ENCODE results near the gene KIF26B. TPM values are rescaled to one million over a fixed set of nuclear protein-coding genes. Genes with fewer than 3 reads are reported as not detected.
A peak's percentile ranks its signal among the peaks of the same experiment; 100 is the strongest.

KIF26B gene
- total and polyA plus RNA-seq, 2 experiments from 2014 or later = 0.03 to 0.76 TPM

GRCh38 chr1:245549996-245550719 is 395.4 kb downstream of the KIF26B start (continued):
- no peak for TF ChIP-seq ZNF462 (CRISPR knock-in tag; IDR thresholded peaks at IDR 0.05)
- TF ChIP-seq STAT1 (IDR thresholded peaks at IDR 0.05; ENCODE audit: unreplicated experiment) = no peak

DNA sequence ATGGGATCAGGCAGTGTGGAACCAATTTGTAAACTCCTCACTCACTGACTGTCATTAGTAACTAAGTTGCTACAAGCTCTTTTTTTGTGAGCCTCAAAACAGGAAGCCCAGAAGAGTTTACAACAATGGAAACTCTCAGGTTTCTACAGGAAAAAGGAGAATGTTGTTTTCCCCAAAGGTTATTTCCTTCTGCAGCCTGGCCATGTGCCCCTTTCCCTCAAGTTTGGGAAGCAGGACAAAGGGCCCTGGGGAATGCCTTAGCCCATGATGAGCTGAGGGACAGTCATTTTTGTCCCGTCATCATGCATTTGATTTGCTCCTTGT is 395.9 kb downstream of the KIF26B start:
- Histone ChIP-seq H2AFZ (peak overlapping the region; percentile 99), H3K79me2 (replicated peaks; ENCODE audit: insufficient read depth) (no peaks in the 10 kb centered on the region), H3K4me3 (no peak overlapping the region), H3K9me2 (ENCODE audit: insufficient read depth) (no peaks in the 10 kb centered on the region), H3K4me1 (ENCODE audit: insufficient read depth) (peaks cover 14% of the 10 kb centered on the region), H3K4me2 (no peak overlapping the region; the same call in 1 of the 2 replicates), H3F3A (replicated peaks; ENCODE audit: low read depth) (no peaks in the 10 kb centered on the region), H3K36me3 (ENCODE audit: insufficient read depth) (no peaks in the 10 kb centered on the region), H4K20me1 (replicated peaks; ENCODE audit: insufficient read depth) (no peaks in the 10 kb centered on the region), H3K27me3 (ENCODE audit: insufficient read depth) (no peaks in the 10 kb centered on the region), H3K27ac (ENCODE audit: low read depth) (no peak overlapping the region)
- Mint-ChIP-seq H3K4me1 (peaks cover 27% of the 10 kb centered on the region), H3K4me3 (no peak overlapping the region), H3K9me3 (no peaks in the 10 kb centered on the region), H3K27me3 (ENCODE audit: insufficient read depth, low read depth, poor library complexity) (peaks cover 8% of the 10 kb centered on the region), H3K36me3 (ENCODE audit: low read depth) (no peaks in the 10 kb centered on the region; the same call in 2 of the 3 replicates), H3K27ac (no peak overlapping the region)
- ATAC-seq (no peak), DNase-seq (ENCODE audit: low spot score) (no peak)
- no peak for TF ChIP-seq ZNF114 (CRISPR knock-in tag; IDR thresholded peaks at IDR 0.05)

GRCh38 chr1:245551536-245551935 is 396.8 kb downstream of the KIF26B start:
- peaks cover 8% of the 10 kb centered on the region for H3K27me3 Mint-ChIP-seq (ENCODE audit: insufficient read depth, low read depth, poor library complexity)
- no peak overlapping the region for H3K4me3 ChIP-seq
- TF ChIP-seq EZH2 (IDR thresholded peaks at IDR 0.05; ENCODE audit: low read depth, unreplicated experiment) = no peak
- no peak for TF ChIP-seq JUNB (IDR thresholded peaks at IDR 0.05; ENCODE audit: unreplicated experiment)
- TF ChIP-seq ZNF331 (CRISPR knock-in tag; IDR thresholded peaks at IDR 0.05; ENCODE audit: low read depth) = no peak
- TF ChIP-seq REST (IDR thresholded peaks at IDR 0.05; ENCODE audit: unreplicated experiment) = no peak
- no peak for TF ChIP-seq POLR2AphosphoS5 (IDR thresholded peaks at IDR 0.05; ENCODE audit: low read depth)
- TF ChIP-seq EZH2phosphoT487 (IDR thresholded peaks at IDR 0.05; ENCODE audit: unreplicated experiment) = no peak
- no peak for TF ChIP-seq STAT1 (IDR thresholded peaks at IDR 0.05; ENCODE audit: unreplicated experiment)
- TF ChIP-seq CREB1 (CRISPR knock-in tag; IDR thresholded peaks at IDR 0.05; ENCODE audit: low read depth) = no peak

More at GRCh38 chr1:245551536-245551935, 396.8 kb downstream of the KIF26B start:
- Mint-ChIP-seq H3K4me1 (peaks cover 27% of the 10 kb centered on the region), H3K36me3 (ENCODE audit: low read depth) (no peaks in the 10 kb centered on the region; the same call in 2 of the 3 replicates), H3K27ac (no peak overlapping the region), H3K9me3 (no peaks in the 10 kb centered on the region), H3K4me3 (no peak overlapping the region; the same call in 2 of the 3 replicates)
- no peak for ATAC-seq
- Histone ChIP-seq H3K27ac (ENCODE audit: low read depth) (no peak overlapping the region), H3K4me1 (ENCODE audit: insufficient read depth) (peaks cover 14% of the 10 kb centered on the region), H3K9me2 (ENCODE audit: insufficient read depth) (no peaks in the 10 kb centered on the region), H3K27me3 (ENCODE audit: insufficient read depth) (no peaks in the 10 kb centered on the region), H3K79me2 (replicated peaks; ENCODE audit: insufficient read depth) (no peaks in the 10 kb centered on the region), H3K4me2 (no peak overlapping the region), H3K36me3 (ENCODE audit: insufficient read depth) (no peaks in the 10 kb centered on the region), H2AFZ (no peak overlapping the region), H4K20me1 (replicated peaks; ENCODE audit: insufficient read depth) (no peaks in the 10 kb centered on the region), H3F3A (replicated peaks; ENCODE audit: low read depth) (no peaks in the 10 kb centered on the region)
- no peak for DNase-seq (ENCODE audit: low spot score)
